Measurements from ENCODE around the gene CMTM3.
"Not testable (repeated sequence)": the region's sequence is repeated elsewhere in the genome, so short reads cannot be mapped to it uniquely, and the experiment has no call there.

The CMTM3 gene

GRCh38 chr16:66620429-66620795, 15.9 kb downstream of the CMTM3 start:
- TF ChIP-seq CTCF (conservative IDR thresholded peaks at IDR 0.05; ENCODE audit: low read depth, low read length), result no peak
- Histone ChIP-seq H3K79me2 (ENCODE audit: insufficient read depth, low read depth) (no peaks in the 10 kb centered on the region), H3K9ac (no peak overlapping the region), H3K36me3 (ENCODE audit: insufficient read depth) (no peaks in the 10 kb centered on the region), H3K4me2 (no peak overlapping the region), H3K27me3 (ENCODE audit: insufficient read depth, low read depth) (no peaks in the 10 kb centered on the region), H4K20me1 (ENCODE audit: insufficient read depth) (no peaks in the 10 kb centered on the region), H3K27ac (no peak overlapping the region), H3K4me1 (ENCODE audit: low read depth, poor library complexity, severe bottlenecking) (no peaks in the 10 kb centered on the region), H3K4me3 (IDR thresholded peaks at IDR 0.05; ENCODE audit: insufficient read depth, low read depth, low read length) (no peak overlapping the region), H2AFZ (ENCODE audit: low read depth) (no peak overlapping the region)

- Histone ChIP-seq H3K9ac (no peak overlapping the region), H3K4me2 (no peak overlapping the region), H3K27me3 (ENCODE audit: insufficient read depth, low read depth) (no peaks in the 10 kb centered on the region), H3K4me3 (IDR thresholded peaks at IDR 0.05; ENCODE audit: insufficient read depth, low read depth, low read length) (no peak overlapping the region), H3K79me2 (ENCODE audit: insufficient read depth, low read depth) (no peaks in the 10 kb centered on the region), H2AFZ (ENCODE audit: low read depth) (no peak overlapping the region), H3K4me1 (ENCODE audit: low read depth, poor library complexity, severe bottlenecking) (no peaks in the 10 kb centered on the region), H4K20me1 (ENCODE audit: insufficient read depth) (no peaks in the 10 kb centered on the region), H3K27ac (no peak overlapping the region), H3K36me3 (ENCODE audit: insufficient read depth) (no peaks in the 10 kb centered on the region)
- TF ChIP-seq CTCF (conservative IDR thresholded peaks at IDR 0.05; ENCODE audit: low read depth, low read length), result no peak
Observed at GRCh38 chr16:66621973-66622372, 17.5 kb downstream of the CMTM3 start.

GRCh38 chr16:66622863-66623262, 18.4 kb downstream of the CMTM3 start:
- no peaks in the 10 kb centered on the region for H3K4me1 ChIP-seq (ENCODE audit: low read depth, poor library complexity, severe bottlenecking)
- no peak overlapping the region for H3K27ac ChIP-seq
- H3K79me2 ChIP-seq (ENCODE audit: insufficient read depth, low read depth), result no peaks in the 10 kb centered on the region
- H4K20me1 ChIP-seq (ENCODE audit: insufficient read depth), result no peaks in the 10 kb centered on the region
- H3K36me3 ChIP-seq (ENCODE audit: insufficient read depth), result no peaks in the 10 kb centered on the region
- TF ChIP-seq CTCF (conservative IDR thresholded peaks at IDR 0.05; ENCODE audit: low read depth, low read length), result no peak
- no peak overlapping the region for H3K9ac ChIP-seq
- no peak overlapping the region for H2AFZ ChIP-seq (ENCODE audit: low read depth)
- H3K4me3 ChIP-seq (IDR thresholded peaks at IDR 0.05; ENCODE audit: insufficient read depth, low read depth, low read length), result no peak overlapping the region
- no peaks in the 10 kb centered on the region for H3K27me3 ChIP-seq (ENCODE audit: insufficient read depth, low read depth)
- H3K4me2 ChIP-seq, result no peak overlapping the region

GRCh38 chr16:66623755-66624154, 19.3 kb downstream of the CMTM3 start:
- no peaks in the 10 kb centered on the region for H3K79me2 ChIP-seq (ENCODE audit: insufficient read depth, low read depth)
- H3K9ac ChIP-seq, result no peak overlapping the region
- no peak overlapping the region for H2AFZ ChIP-seq (ENCODE audit: low read depth)
- no peaks in the 10 kb centered on the region for H3K36me3 ChIP-seq (ENCODE audit: insufficient read depth)
- no peaks in the 10 kb centered on the region for H3K27me3 ChIP-seq (ENCODE audit: insufficient read depth, low read depth)
- no peak overlapping the region for H3K27ac ChIP-seq
- H4K20me1 ChIP-seq (ENCODE audit: insufficient read depth), result no peaks in the 10 kb centered on the region
- H3K4me1 ChIP-seq (ENCODE audit: low read depth, poor library complexity, severe bottlenecking), result no peaks in the 10 kb centered on the region
- no peak for TF ChIP-seq CTCF (conservative IDR thresholded peaks at IDR 0.05; ENCODE audit: low read depth, low read length)
- H3K4me3 ChIP-seq (IDR thresholded peaks at IDR 0.05; ENCODE audit: insufficient read depth, low read depth, low read length), result no peak overlapping the region
- H3K4me2 ChIP-seq, result no peak overlapping the region

- H3K4me2 ChIP-seq; H2AFZ ChIP-seq (ENCODE audit: low read depth); H3K79me2 ChIP-seq (ENCODE audit: insufficient read depth, low read depth); H3K27me3 ChIP-seq (ENCODE audit: insufficient read depth, low read depth); H3K4me3 ChIP-seq (IDR thresholded peaks at IDR 0.05; ENCODE audit: insufficient read depth, low read depth, low read length); H3K4me1 ChIP-seq (ENCODE audit: low read depth, poor library complexity, severe bottlenecking); H3K27ac ChIP-seq; H3K9ac ChIP-seq; H4K20me1 ChIP-seq (ENCODE audit: insufficient read depth); H3K36me3 ChIP-seq (ENCODE audit: insufficient read depth): not testable (repeated sequence)
Observed at GRCh38 chr16:66627611-66628378, 23.3 kb downstream of the CMTM3 start.
